Suprapubic skin (tissue), 4 donors: ENCODE data around the gene LAMB4.

Source experiments
- EP300 ChIP-seq: sonication (generic); formaldehyde crosslinking; IDR thresholded peaks from one replicate; pipeline ENCODE4 v1.6.1; 2017; ENCODE audit warnings: antibody characterized with exemption
- POLR2A ChIP-seq, 2 donors: fragments of 450-650 bp; IDR thresholded peaks; one replicate each; pipeline ENCODE4 v1.6.1; 2017; ENCODE audit warnings: antibody characterized with exemption in 2 of 2, mild to moderate bottlenecking in 2 of 2, moderate library complexity in 2 of 2
- POLR2AphosphoS5 ChIP-seq, 3 donors: sonication (generic); formaldehyde crosslinking; IDR thresholded peaks; one replicate each; pipeline ENCODE4 v1.6.1; 2017; ENCODE audit warnings: antibody characterized with exemption in 3 of 3
- TF ChIP-seq, protein P1 (sequence below), 2 donors: fragments of 200-600 bp in 1 of 2; fragments of 450-650 bp in 1 of 2; sonication (generic) in 1 of 2; IDR thresholded peaks; one replicate each; pipeline ENCODE4 v1.5.1; 2016 to 2019; ENCODE audit warnings: antibody characterized with exemption in 2 of 2, mild to moderate bottlenecking in 1 of 2, moderate library complexity in 1 of 2

DNA sequence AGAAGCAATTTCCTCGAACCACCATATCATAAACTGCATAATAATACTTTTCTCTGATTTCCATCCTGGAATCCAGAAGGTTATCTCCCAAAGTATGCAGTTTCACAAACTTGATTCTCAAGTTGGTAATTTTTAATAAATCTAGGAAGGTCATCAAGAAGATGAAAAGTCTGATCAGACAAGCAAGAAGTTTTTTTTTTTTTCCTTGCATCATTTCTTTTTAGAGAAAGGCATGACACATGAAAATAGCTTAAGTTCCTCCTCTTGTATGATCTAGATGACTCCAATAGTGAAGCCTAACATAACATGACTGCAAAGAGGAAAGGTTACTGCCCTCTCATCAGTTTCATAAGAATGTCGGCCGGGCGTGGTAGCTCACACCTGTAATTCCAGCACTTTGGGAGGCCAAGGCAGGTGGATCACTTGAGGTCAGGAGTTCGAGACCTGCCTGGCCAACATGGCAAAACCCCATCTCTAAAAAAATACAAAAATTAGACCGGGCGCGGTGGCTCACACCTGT is 149.4 kb downstream of the LAMB4 start:
- TF ChIP-seq, protein P1, sequence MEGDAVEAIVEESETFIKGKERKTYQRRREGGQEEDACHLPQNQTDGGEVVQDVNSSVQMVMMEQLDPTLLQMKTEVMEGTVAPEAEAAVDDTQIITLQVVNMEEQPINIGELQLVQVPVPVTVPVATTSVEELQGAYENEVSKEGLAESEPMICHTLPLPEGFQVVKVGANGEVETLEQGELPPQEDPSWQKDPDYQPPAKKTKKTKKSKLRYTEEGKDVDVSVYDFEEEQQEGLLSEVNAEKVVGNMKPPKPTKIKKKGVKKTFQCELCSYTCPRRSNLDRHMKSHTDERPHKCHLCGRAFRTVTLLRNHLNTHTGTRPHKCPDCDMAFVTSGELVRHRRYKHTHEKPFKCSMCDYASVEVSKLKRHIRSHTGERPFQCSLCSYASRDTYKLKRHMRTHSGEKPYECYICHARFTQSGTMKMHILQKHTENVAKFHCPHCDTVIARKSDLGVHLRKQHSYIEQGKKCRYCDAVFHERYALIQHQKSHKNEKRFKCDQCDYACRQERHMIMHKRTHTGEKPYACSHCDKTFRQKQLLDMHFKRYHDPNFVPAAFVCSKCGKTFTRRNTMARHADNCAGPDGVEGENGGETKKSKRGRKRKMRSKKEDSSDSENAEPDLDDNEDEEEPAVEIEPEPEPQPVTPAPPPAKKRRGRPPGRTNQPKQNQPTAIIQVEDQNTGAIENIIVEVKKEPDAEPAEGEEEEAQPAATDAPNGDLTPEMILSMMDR (IDR thresholded peaks at IDR 0.05), result no peak
- TF ChIP-seq POLR2A (IDR thresholded peaks at IDR 0.05), result no peak
- no peak for TF ChIP-seq EP300
- no peak for TF ChIP-seq POLR2AphosphoS5 (IDR thresholded peaks at IDR 0.05)
